Activated naive CD8-positive, alpha-beta T cell treated with anti-CD3 and anti-CD28 coated beads for 36 hours (primary cell): ENCODE measurements around the gene WDR73. TPM values are rescaled to one million over a fixed set of nuclear protein-coding genes. Genes with fewer than 3 reads are reported as not detected.

Source experiments
- DNase-seq: peaks from one replicate; pipeline ENCODE4 v3.0.0; 2021
- H3K27ac Mint-ChIP-seq: one replicate; pipeline ENCODE4 v1.8.0; 2022; ENCODE audit warnings: mild to moderate bottlenecking, moderate library complexity, mixed read lengths
- H3K27me3 Mint-ChIP-seq: one replicate; pipeline ENCODE4 v1.8.0; 2022; ENCODE audit warnings: mild to moderate bottlenecking, mixed read lengths
- H3K36me3 Mint-ChIP-seq: one replicate; pipeline ENCODE4 v1.8.0; 2021; ENCODE audit warnings: mild to moderate bottlenecking, mixed read lengths
- H3K4me1 Mint-ChIP-seq: one replicate; pipeline ENCODE4 v1.8.0; 2021; ENCODE audit warnings: mixed read lengths
- H3K4me3 Mint-ChIP-seq: one replicate; pipeline ENCODE4 v1.8.0; 2022; ENCODE audit warnings: mild to moderate bottlenecking, moderate library complexity, mixed read lengths
- H3K9me3 Mint-ChIP-seq: one replicate; pipeline ENCODE4 v1.8.0; 2022; ENCODE audit warnings: mixed read lengths
- total RNA-seq, 2 experiments: library from RNA; stranded (reverse); gene quantifications; one replicate each; pipeline ENCODE4 v1.2.3, GENCODE V29; 2021

Gene WDR73
- total RNA-seq, 2 experiments from 2014 or later, result 22.1 to 26.3 TPM

- DNase-seq, result no peak
- H3K36me3 Mint-ChIP-seq, result peaks cover 19% of the 10 kb centered on the region
- no peaks in the 10 kb centered on the region for H3K9me3 Mint-ChIP-seq
- H3K4me3 Mint-ChIP-seq, result no peak overlapping the region
- H3K27me3 Mint-ChIP-seq, result no peaks in the 10 kb centered on the region
- H3K4me1 Mint-ChIP-seq, result peaks cover 26% of the 10 kb centered on the region
- H3K27ac Mint-ChIP-seq, result no peak overlapping the region
Observed at GRCh38 chr15:84609818-84610525, 44.1 kb downstream of the WDR73 start.

- no peaks in the 10 kb centered on the region for H3K27me3 Mint-ChIP-seq
- DNase-seq, result no peak
- peaks cover 35% of the 10 kb centered on the region for H3K4me1 Mint-ChIP-seq
- H3K27ac Mint-ChIP-seq, result no peak overlapping the region
- H3K36me3 Mint-ChIP-seq, result peaks cover 24% of the 10 kb centered on the region
- no peak overlapping the region for H3K4me3 Mint-ChIP-seq
- no peaks in the 10 kb centered on the region for H3K9me3 Mint-ChIP-seq
Observed at GRCh38 chr15:84608707-84609284, 45.3 kb downstream of the WDR73 start.

DNA sequence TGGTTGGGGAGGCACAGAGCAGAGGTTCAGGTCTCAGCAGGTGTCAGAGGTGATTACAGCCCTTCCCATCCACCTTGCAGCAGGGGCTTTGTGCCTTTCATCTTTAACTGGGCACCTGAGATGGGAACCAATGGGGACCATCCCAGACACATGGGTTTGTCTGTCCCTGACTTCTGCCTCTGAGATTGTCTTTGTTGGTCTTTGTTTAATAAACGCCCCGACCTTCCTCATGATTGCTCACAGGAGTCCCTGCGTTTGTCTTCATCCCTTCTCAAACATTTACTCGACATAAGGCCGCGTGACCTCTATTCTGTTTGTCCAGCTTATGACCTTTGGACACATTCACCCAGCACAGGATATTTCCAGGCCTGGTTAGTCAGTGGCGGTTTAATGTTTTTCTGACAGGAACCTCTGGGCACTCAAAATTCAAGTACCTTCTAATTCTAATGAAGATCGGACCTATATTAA is 47.4 kb downstream of the WDR73 start:
- DNase-seq, result no peak
- H3K9me3 Mint-ChIP-seq, result no peaks in the 10 kb centered on the region
- peaks cover 41% of the 10 kb centered on the region for H3K4me1 Mint-ChIP-seq
- H3K27ac Mint-ChIP-seq, result no peak overlapping the region
- peaks cover 27% of the 10 kb centered on the region for H3K36me3 Mint-ChIP-seq
- H3K27me3 Mint-ChIP-seq, result no peaks in the 10 kb centered on the region
- H3K4me3 Mint-ChIP-seq, result no peak overlapping the region

- peak overlapping the region; percentile 60 for H3K4me3 Mint-ChIP-seq
- peaks cover 41% of the 10 kb centered on the region for H3K4me1 Mint-ChIP-seq
Observed at GRCh38 chr15:84605554-84605882, 48.6 kb downstream of the WDR73 start.

GRCh38 chr15:84604826-84605553 is 49.1 kb downstream of the WDR73 start:
- DNase-seq, result peak; percentile 74
- Mint-ChIP-seq H3K36me3 (peaks cover 27% of the 10 kb centered on the region), H3K4me3 (peak overlapping the region; percentile 60), H3K4me1 (peaks cover 44% of the 10 kb centered on the region), H3K27ac (peak overlapping the region; percentile 83), H3K9me3 (no peaks in the 10 kb centered on the region), H3K27me3 (no peaks in the 10 kb centered on the region)

More at GRCh38 chr15:84605554-84605882, 48.6 kb downstream of the WDR73 start:
- no peaks in the 10 kb centered on the region for H3K9me3 Mint-ChIP-seq
- peak overlapping the region; percentile 83 for H3K27ac Mint-ChIP-seq
- no peaks in the 10 kb centered on the region for H3K27me3 Mint-ChIP-seq
- no peak for DNase-seq
- peaks cover 27% of the 10 kb centered on the region for H3K36me3 Mint-ChIP-seq

- no peak for DNase-seq
- Mint-ChIP-seq H3K4me1 (peaks cover 53% of the 10 kb centered on the region), H3K36me3 (peaks cover 27% of the 10 kb centered on the region), H3K27me3 (no peaks in the 10 kb centered on the region), H3K4me3 (no peak overlapping the region), H3K9me3 (no peaks in the 10 kb centered on the region), H3K27ac (no peak overlapping the region)
Observed at GRCh38 chr15:84603630-84604379, 50.3 kb downstream of the WDR73 start.

GRCh38 chr15:84601555-84601838 is 52.6 kb downstream of the WDR73 start:
- Mint-ChIP-seq H3K27ac (peak overlapping the region; percentile 73), H3K36me3 (peaks cover 20% of the 10 kb centered on the region), H3K4me3 (peak overlapping the region; percentile 94), H3K9me3 (no peaks in the 10 kb centered on the region), H3K4me1 (peaks cover 62% of the 10 kb centered on the region), H3K27me3 (no peaks in the 10 kb centered on the region)
- no peak for DNase-seq

GRCh38 chr15:84600687-84601554 is 53.2 kb downstream of the WDR73 start, which contains the start of gene ZSCAN2:
Gene ZSCAN2 (plus strand): TSS chr15:84601009. CDS start chr15:84603928, 2,919 bp downstream.
- Mint-ChIP-seq H3K27ac (peak within 1 kb of the TSS; percentile 73), H3K9me3 (no peaks in the 10 kb centered on the region), H3K4me1 (peaks cover 58% of the 10 kb centered on the region), H3K36me3 (peaks cover 17% of the 10 kb centered on the region), H3K4me3 (peak within 1 kb of the TSS; percentile 94), H3K27me3 (no peaks in the 10 kb centered on the region)
- peak; percentile 97 for DNase-seq

GRCh38 chr15:84600331-84600686 is 53.8 kb downstream of the WDR73 start:
- peaks cover 52% of the 10 kb centered on the region for H3K4me1 Mint-ChIP-seq
- H3K9me3 Mint-ChIP-seq, result no peaks in the 10 kb centered on the region
- H3K27me3 Mint-ChIP-seq, result no peaks in the 10 kb centered on the region
- peak overlapping the region; percentile 72 for H3K27ac Mint-ChIP-seq
- peak; percentile 53 for DNase-seq
- peaks cover 11% of the 10 kb centered on the region for H3K36me3 Mint-ChIP-seq
- peak overlapping the region; percentile 94 for H3K4me3 Mint-ChIP-seq

DNA sequence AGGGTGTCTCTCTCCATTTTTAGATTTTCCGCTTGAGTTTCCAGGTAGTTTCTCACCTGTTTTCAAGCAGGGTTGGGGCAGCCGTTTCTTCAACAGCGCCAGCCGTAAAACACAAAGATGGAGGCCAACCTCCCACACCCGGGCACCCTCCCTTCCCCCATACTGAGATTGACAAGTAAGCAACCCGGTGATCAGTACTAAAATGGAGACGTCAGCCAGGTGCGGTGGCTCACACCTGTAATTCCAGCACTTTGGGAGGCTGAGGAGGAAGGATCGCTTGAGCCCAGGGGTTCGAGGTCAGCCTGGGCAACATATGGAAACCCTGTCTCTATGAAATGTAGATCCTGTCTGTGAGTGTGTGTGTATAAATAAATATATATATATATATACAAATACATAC is 54.2 kb downstream of the WDR73 start:
- peaks cover 8% of the 10 kb centered on the region for H3K36me3 Mint-ChIP-seq
- H3K27me3 Mint-ChIP-seq, result no peaks in the 10 kb centered on the region
- H3K27ac Mint-ChIP-seq, result no peak overlapping the region
- no peak overlapping the region for H3K4me3 Mint-ChIP-seq
- H3K4me1 Mint-ChIP-seq, result peaks cover 48% of the 10 kb centered on the region
- no peak for DNase-seq
- H3K9me3 Mint-ChIP-seq, result no peaks in the 10 kb centered on the region

DNA sequence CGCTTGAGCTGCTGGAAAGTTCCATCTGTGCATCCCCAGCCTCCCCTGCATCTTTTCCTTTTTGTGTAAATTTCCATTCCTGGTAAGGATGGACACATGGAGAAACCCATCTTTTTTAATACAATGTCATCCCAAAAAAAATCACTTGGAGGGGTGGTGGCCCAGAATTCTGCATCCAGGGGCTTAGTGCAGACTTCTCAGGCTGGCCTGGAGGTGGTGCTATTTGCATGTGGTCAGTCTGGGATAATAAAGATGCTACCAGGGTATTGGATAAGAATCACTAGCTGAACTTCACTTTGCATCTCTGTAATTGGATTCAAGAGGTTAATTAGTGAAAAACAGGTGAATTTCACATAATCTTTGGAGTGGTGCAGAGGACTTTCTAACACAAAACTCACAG is 55.1 kb downstream of the WDR73 start:
- Mint-ChIP-seq H3K4me3 (no peak overlapping the region), H3K27ac (no peak overlapping the region), H3K4me1 (peaks cover 48% of the 10 kb centered on the region), H3K27me3 (no peaks in the 10 kb centered on the region), H3K36me3 (peaks cover 4% of the 10 kb centered on the region), H3K9me3 (no peaks in the 10 kb centered on the region)
- DNase-seq, result peak; percentile 37

GRCh38 chr15:84598250-84598649 is 55.8 kb downstream of the WDR73 start:
- peak overlapping the region; percentile 40 for H3K27ac Mint-ChIP-seq
- H3K4me1 Mint-ChIP-seq, result peaks cover 46% of the 10 kb centered on the region
- no peak overlapping the region for H3K4me3 Mint-ChIP-seq
- no peak for DNase-seq
- H3K9me3 Mint-ChIP-seq, result no peaks in the 10 kb centered on the region
- no peaks in the 10 kb centered on the region for H3K36me3 Mint-ChIP-seq
- H3K27me3 Mint-ChIP-seq, result no peaks in the 10 kb centered on the region

DNA sequence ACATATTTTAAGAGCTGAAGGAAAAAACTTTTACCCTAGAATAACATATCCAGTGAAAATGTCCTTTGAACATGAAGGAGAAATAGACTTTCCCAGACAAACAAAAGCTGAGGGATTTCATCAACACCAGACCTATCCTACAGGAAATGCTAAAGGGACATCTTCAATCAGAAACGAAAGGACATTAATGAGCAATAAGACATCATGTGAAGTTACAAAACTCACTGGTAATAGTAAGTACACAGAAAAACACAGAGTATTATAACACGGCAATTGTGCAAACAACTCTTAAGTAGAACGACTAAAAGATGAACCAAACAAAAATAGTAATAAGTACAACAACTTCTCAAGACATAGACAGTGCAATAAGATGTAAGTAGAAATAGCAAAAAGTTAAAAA is 56.8 kb downstream of the WDR73 start:
- no peak overlapping the region for H3K4me3 Mint-ChIP-seq
- H3K36me3 Mint-ChIP-seq, result no peaks in the 10 kb centered on the region
- no peak overlapping the region for H3K27ac Mint-ChIP-seq
- H3K4me1 Mint-ChIP-seq, result peaks cover 41% of the 10 kb centered on the region
- no peaks in the 10 kb centered on the region for H3K9me3 Mint-ChIP-seq
- DNase-seq, result no peak
- no peaks in the 10 kb centered on the region for H3K27me3 Mint-ChIP-seq

DNA sequence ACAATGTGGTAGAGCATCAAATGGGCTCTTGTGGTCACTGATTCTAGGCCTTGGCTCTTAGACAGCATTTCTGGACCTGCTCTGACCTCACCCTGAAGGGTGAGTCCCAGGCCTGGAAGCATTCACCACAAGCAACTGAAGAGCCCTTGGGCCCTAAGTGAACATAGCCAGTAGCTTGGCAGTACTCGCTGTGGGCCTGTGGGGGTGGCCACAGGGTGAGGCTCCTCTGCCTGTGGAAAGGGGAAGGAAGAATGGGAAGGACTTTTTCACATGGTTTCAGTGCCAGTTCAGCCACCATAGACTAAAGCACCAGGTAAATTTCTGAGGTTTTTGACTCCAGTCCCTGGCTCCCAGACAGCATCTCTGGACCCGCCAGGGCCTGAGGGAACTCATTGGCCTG is 58.4 kb downstream of the WDR73 start:
- DNase-seq, result no peak
- H3K27ac Mint-ChIP-seq, result no peak overlapping the region
- no peaks in the 10 kb centered on the region for H3K36me3 Mint-ChIP-seq
- no peaks in the 10 kb centered on the region for H3K27me3 Mint-ChIP-seq
- H3K4me3 Mint-ChIP-seq, result no peak overlapping the region
- H3K4me1 Mint-ChIP-seq, result peaks cover 40% of the 10 kb centered on the region
- H3K9me3 Mint-ChIP-seq, result no peaks in the 10 kb centered on the region
